ENCODE results near the gene PHYKPL.
A peak's percentile ranks its signal among the peaks of the same experiment; 100 is the strongest.
"Not testable (repeated sequence)": the region's sequence is repeated elsewhere in the genome, so short reads cannot be mapped to it uniquely, and the experiment has no call there.

PHYKPL gene

GRCh38 chr5:178239626-178240301 is 7.2 kb upstream of the PHYKPL start:
- DNase-seq (ENCODE audit: low read depth): not testable (repeated sequence)

DNA sequence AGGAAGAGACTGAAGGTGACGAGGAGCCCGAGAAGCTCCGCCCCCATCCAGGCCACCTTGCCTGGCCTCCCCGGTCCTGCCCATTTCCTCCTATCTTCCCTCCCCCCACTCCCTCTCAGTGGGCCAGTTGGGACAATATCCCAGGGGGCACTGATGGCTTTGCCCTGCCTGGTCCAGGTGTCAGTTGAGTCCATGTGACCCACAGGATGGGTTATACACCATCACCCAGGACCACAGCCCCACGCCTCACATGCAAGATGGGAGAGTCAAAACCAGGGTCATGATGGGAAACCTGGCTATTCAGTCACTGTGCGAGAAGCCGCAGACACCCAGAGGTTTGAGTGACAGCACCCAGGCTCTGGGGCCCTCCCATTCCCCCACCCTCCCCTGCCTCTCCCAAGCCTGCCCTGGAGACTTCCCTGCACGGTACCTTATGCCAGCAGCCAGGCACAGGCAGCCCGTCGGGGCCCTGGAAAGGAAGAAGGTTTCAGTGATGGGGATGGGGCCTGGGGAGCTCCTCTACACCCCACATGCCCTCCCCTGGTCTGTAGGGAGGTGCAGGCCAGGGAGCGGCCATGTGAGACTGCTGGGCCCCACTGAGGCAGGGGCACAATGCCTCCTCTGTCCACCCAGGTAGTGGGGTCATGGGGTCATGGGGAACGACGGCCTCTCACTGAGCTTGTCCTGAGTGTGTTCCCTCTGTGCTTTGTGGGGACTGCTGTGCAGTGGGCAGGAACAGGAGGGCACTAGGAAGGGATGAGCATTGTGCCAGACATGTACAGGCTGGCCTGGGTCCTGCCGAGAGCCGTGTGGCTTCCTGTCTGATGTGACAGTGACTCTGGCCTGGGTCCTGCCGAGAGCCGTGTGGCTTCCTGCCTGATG is 6.3 kb upstream of the PHYKPL start:
- no peak for DNase-seq (ENCODE audit: low read depth)

GRCh38 chr5:178238313-178238635 is 5.7 kb upstream of the PHYKPL start:
- no peak for DNase-seq (ENCODE audit: low read depth)

GRCh38 chr5:178237431-178238312 is 5.1 kb upstream of the PHYKPL start:
- DNase-seq (ENCODE audit: low read depth): no peak

GRCh38 chr5:178236679-178237078 is 4.1 kb upstream of the PHYKPL start:
- DNase-seq (ENCODE audit: low read depth): no peak

DNA sequence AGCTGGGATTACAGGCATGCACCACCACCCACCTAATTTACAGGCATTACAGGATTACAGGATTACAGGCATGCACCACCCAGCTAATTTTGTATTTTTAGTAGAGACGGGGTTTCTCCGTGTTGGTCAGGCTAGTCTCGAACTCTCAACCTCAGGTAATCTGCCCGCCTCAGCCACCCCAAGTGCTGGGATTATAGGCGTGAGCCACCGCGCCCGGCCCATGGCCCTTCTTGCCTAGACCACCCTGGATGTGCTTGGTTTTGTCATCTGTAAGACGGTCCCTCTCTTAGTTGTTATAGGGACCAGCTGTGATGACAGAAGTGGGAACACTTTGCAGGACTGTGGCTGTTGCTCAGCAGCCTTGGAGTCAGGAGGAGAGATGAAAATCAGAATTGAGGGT is 3.5 kb upstream of the PHYKPL start:
- DNase-seq (ENCODE audit: low read depth): no peak

DNA sequence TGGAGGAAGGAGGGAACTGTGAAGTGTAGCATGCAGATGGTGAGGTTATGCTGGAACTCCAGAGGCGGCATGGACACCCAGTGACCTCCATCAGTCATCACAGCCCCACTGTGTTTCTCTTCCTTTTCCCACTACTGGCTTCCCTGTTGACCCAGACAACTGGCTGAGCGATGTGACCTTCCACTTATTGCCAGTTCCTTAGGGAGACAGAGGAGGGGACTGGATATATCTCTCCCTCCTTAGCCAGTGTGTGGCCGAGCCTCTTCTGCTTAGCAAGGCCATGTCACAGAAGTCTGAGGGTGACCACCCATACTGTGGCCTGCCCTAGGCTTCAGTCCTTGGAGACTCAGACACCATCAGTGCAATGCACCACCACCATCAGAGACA is 3.0 kb upstream of the PHYKPL start:
- DNase-seq (ENCODE audit: low read depth): no peak

DNA sequence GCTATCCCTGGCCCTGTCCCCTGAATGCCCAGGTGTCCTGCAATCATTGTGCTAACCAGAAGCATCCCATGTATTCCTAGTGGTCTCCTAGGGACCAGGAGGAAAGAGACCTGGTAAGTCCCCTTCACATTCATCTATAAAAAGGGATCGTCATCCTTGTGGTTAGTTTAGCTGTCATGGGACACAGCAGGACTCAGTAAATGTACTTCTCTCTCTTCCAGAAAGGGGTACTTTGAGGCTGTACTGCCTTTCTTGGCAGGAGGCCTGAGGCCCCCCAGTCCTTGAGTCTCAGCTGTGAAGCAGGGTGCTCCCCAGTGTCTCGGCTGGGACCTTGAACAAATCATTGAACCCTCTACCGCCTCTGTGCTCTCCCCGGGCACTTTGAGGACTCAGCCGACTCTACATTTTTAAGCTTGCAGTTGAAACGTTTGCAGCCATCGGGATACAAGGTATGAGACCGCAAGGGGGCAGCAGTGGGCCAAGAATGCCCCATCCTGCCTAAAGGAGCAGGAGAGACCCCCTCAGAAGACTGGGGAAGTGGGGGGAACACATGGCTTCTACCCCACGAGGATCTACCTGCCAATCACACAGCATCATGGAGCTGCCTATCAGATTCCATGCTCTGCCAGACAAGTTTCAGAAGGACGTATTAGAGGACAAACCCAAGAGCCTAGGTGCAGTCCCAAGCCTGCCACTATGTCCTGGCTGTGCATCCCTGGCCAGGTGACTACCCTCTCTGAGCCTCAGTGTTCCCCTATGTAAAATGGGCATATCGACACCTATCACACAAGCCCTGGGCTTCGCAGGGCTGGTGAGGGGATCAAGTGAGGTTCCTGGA is 2.4 kb upstream of the PHYKPL start:
- peak; percentile 39 for DNase-seq (ENCODE audit: low read depth)

DNA sequence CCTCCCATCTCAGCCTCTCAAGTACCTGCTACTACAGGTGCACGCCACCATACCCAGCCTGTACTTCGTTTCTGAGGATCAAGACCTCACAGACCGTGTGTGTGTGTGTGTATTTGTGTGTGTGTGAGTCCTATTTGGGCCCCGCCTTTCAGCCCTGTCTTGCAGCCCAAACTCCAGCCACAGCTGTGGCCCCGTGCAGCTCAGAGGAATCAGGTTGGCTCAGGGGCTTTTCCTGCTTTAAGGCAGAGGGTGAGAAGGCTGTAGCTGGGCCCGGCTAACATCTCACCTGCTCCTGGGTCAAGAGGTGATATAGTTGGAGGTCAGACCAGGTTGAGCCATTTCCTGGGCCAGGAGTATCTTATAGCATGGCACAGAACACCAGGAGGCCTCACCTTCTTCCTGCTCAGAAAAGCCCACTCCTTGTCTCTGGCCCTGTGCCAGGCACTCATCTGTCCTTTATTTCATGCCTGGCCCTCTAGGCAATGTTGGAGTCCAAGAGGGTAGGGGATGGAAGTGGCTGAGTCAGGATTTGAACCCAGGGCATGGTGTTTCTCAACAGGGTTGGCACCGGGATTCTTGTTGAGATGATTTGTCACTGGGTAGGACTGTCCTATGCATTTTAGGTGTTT is 1.6 kb upstream of the PHYKPL start:
- no peak for DNase-seq (ENCODE audit: low read depth)

DNA sequence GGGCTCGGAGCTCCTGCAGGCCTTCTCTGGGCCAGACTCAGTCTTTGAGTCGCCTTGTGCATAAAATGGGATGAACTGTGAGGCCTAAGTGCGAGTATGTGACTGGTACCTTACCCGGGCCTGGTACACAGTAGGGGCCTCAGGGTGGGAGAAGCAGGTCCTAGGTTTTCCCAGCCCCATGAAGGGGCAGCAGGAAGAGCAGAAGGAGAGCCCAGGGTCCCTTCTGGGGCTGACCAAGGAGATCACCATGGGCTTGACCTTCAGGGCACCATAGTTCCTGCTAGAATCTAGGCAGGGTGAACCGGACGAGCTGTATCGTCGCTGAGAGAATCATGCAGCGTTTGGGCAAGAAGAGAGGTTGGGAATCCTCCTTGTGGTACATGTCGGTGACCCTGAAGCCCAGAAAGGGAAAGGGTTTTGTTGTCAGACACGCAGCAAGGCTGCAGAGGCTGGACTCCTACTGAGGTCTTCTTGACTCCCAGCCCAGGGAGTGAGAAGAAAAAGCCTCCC is 373 bp upstream of the PHYKPL start:
- DNase-seq (ENCODE audit: low read depth): no peak

DNA sequence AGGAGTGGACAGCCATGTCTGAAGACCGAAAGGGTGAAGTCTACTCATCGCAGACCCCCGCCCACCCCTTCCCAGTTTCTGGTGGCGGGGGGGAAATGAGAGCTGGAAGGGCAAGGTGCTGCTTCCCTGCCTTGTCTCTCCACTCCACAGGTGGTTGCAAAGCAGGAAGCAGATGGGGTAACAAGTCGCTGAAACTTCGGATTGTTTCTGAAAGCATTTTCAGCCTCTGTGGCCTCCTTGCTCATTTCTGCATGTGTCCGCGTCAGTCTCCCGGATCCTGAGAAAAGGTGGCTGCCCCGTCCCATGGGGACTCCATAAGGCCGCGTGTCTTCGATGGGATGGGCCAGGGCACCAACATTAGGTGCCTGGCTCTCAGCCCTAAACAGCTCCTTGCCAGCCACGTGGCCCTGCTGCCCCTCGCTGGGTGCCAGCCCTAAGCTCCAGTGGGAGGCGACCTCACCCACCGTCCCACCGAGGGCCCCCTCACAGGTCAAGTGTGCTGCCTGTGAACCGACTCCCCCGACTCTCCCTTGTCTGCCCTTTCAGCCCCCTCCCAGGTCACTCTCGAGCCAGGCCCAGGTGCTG is 971 bp downstream of the PHYKPL start:
- no peak for DNase-seq (ENCODE audit: low read depth)

DNA sequence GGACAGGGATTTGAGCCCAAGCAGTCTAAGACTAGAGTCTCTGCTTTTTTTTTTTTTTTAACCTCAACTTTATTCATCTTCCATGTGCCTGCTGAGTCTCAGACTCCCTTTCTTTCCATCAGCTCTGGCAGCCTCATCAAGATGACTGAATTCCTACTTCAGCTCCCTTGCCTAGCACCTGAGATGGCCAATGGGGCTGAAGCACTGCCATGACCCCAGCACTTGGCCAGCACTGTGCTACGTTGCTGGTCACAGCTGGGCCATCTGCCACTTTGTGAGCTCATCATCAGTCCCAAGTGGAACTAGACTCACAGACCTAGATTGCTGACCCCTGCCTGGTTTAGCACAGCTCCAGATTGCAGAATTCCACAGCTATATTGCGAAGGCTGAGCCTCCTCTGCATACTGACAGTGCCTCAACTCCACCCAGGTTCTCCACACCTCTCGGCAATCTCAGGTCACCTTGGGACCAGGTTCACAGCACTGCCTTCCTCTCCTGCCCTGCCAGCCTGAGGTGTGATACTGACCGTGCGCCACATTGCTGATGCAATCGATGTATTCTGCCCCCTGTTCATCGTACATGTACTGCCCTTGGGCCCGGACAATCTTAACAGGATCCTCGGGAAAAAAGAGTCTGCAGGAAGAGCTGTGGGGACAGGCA is 1.6 kb downstream of the PHYKPL start:
- DNase-seq (ENCODE audit: low read depth): peak; percentile 83

DNA sequence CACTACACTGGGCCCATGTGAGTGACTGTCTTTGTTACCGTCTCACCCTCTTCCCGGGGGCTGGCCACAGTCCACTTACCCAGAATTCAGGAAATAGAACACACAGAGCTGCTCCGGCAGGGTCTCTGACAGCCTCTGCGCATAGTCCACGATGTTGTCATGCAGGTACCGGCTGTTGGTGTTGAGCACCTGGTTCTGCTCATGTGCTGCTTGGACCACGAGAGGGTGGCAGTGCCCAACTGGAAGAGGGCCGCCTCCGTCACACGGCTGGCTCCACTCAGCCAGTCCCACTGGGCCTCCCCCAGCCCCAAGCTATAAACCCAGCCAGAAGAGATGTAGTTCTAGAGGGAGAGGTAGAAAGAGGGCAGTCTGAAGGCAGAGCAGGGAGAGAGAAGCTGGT is 2.7 kb downstream of the PHYKPL start:
- no peak for DNase-seq (ENCODE audit: low read depth)

DNA sequence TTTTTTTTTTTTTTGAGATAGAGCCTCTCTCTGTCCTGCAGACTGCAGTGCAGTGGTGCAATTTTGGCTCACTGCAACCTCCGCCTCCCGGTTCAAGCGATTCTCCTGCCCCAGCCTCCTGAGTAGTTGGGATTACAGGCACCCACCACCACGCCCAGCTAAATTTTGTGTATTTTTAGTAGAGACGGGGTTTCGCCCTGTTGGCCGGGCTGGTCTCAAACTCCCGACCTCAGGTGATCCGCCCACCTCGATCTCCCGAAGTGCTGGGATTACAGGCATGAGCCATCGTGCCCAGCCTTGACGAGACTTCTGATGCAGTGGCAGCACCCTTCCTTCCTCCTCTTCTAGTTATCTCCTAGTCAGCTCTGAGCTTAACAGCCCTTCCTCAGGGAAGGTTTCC is 3.5 kb downstream of the PHYKPL start:
- DNase-seq (ENCODE audit: low read depth): not testable (repeated sequence)

GRCh38 chr5:178228609-178229008 is 4.0 kb downstream of the PHYKPL start:
- no peak for DNase-seq (ENCODE audit: low read depth)

GRCh38 chr5:178227929-178228328 is 4.7 kb downstream of the PHYKPL start:
- no peak for DNase-seq (ENCODE audit: low read depth)

DNA sequence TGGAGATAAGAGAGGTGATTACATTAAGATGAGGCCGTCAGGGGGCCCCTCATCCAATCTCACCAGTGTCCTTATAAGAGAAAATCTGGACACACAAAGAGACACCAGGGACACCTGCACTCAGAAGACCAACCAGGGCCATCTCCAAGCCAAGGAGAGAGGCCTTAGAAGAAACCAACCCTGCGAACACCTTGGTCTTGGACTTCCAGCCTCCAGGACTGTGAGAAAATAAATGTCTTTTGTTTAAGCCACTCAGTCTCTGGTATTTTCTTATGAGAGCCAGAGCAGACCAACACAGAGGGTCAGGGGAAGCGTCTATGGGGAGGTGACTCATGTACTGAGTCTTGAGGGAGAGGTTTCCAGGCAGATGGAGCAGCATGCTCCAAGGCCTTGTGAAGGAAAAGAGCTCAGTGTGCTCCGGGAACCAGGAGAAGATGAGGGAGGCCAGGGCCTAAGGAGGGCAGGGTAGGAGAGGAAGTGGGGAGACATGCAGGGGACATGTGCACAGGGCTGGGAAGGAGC is 5.4 kb downstream of the PHYKPL start:
- DNase-seq (ENCODE audit: low read depth): no peak

DNA sequence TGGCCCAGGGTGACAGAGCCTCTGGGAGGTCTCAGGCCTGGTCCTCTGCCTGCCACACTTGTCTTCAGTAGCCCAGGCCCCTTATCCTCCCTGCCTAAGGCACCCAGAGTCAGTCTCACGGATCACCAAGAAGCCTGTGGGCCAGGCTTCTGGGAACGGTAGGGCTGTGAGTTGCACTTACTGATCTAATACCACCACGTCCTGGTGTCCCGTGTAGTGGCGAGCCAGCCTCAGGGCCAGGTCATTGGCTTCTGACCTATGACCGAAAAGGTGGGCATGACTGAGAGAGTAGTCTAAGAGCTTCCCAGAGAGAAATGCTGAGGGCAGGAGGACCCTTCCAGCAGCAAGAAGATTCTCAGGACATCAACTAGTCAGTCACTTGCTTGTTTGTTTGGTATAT is 7.4 kb downstream of the PHYKPL start:
- DNase-seq (ENCODE audit: low read depth): no peak

GRCh38 chr5:178224403-178224802 is 8.2 kb downstream of the PHYKPL start:
- no peak for DNase-seq (ENCODE audit: low read depth)

DNA sequence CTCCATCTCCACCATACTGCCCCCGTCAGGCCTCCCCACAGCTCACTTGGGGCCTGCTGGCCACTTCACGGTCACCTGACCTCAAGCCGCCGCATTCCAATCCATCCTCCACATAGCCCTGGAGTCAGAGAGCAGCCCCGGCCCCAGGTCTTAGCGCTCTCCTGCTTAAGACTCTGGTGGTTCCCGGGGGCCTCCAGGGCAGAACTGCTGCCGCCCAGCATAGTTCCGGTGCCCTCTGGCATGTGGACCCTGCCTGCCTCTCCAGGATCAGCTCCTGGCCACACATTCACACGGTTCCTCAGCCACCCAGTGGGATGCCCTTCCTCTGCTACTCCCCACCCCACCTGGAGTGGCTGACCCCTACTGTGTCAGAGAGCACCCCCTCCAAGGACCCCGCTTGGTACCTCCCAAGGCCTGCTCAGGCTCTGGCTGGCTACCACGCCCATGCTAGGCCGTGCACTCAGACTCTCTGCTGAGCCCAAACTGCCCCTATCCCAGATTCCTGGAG is 8.7 kb downstream of the PHYKPL start:
- no peak for DNase-seq (ENCODE audit: low read depth)

Data from fibroblast of gingiva (primary cell).